Neutrophil (primary cell): ENCODE results near the gene TMEM171.

Experiments used
- H3K27ac ChIP-seq: fragments of 200-600 bp; sonication (generic); 2 replicates; pipeline ENCODE4 v1.5.1; 2016; ENCODE audit warnings: mild to moderate bottlenecking, moderate library complexity
- H3K27me3 ChIP-seq: fragments of 200-600 bp; sonication (generic); 2 replicates; pipeline ENCODE4 v1.6.0; 2016; ENCODE audit warnings: mild to moderate bottlenecking
- H3K36me3 ChIP-seq: fragments of 200-600 bp; sonication (generic); 2 replicates; pipeline ENCODE4 v1.5.1; 2017
- H3K4me1 ChIP-seq, 2 experiments: fragments of 200-600 bp in 1 of 2; sonication (generic) in 1 of 2; 1 replicate in 1 of 2; 2 replicates in 1 of 2; pipeline versions ENCODE4 v1.5.1 to v1.6.1; 2013 to 2016; ENCODE audit warnings: low read depth in 1 of 2, low read length in 1 of 2, mild to moderate bottlenecking in 1 of 2, moderate library complexity in 1 of 2; ENCODE audit not compliant: control insufficient read depth in 1 of 2, insufficient read depth in 1 of 2
- H3K4me3 ChIP-seq, 2 experiments: fragments of 200-600 bp in 1 of 2; sonication (generic) in 1 of 2; 1 replicate in 1 of 2; 2 replicates in 1 of 2; pipeline ENCODE4 v1.5.1; 2013 to 2016; ENCODE audit warnings: low read depth in 1 of 2, low read length in 1 of 2, mild to moderate bottlenecking in 1 of 2, moderate library complexity in 1 of 2
- H3K9me3 ChIP-seq: fragments of 200-600 bp; sonication (generic); 2 replicates; pipeline ENCODE4 v1.5.1; 2016
- CTCF ChIP-seq: fragments of 200-600 bp; sonication (generic); IDR thresholded peaks from 2 replicates; pipeline ENCODE4 v1.5.1; 2016; ENCODE audit warnings: antibody characterized with exemption

TMEM171 gene

DNA sequence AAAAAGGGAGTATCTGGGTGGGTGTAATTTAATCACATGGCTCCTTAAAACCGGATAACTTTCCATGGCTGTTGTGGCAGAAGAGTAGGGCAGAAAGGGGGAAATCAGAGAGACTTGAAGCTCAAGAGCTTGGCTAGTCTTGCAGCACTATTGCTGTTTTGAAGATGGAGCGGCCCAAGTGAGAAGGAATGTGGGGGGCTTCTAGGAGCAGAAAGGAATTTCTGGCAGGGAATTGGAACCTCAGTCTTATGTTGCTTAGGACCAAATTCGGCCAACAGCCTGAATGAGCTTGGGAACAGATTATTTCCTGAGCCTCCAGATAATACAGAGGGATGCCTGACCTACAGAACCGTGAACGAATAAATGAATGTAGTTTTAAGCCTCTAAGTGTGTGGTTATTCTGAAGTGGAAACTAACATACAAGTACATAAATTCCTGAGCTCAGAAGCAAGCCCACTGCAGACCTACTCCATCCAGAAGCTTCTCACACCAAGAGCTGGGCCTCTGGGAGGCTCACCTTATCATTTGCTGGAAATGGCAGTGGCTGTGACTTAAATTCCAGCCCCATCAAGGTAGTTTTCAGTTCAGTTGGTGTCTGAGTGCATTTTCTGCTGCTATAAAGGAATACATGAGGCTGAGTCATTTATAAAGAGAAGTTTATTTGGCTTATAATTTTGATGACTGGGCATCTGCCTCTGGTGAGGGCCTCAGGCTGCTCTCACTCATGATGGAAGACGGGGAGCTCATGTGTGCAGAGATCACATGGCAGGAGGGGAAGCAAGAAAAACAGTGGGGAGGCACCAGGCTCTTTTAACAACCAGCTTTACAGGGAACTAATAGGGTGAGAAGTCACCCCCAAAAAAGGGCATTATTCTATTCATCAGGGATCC, 37.3 kb downstream of the TMEM171 start:
- no peak overlapping the region for H3K27ac ChIP-seq
- peaks cover 75% of the 10 kb centered on the region for H3K27me3 ChIP-seq
- TF ChIP-seq CTCF = no peak

DNA sequence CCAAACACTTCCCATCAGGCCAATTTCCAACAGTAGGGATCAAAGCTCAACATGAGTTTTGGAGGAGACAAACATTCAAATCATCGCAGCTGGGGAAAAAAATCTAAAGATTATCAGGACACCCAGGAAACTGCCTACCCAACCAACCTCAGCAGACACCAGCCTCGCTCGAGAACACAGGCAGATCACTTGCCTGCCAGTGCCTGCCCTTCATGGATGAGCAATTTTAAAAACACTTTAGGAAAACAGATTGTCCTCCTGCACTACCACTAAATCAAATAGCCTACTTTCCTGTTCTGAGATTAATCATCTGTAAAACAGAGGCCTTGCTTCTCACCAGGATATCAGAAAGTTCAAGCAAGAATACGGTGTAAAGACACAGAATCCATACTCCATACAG, 37.9 kb downstream of the TMEM171 start:
- H3K27me3 ChIP-seq = peaks cover 79% of the 10 kb centered on the region
- no peaks in the 10 kb centered on the region for H3K36me3 ChIP-seq
- H3K27ac ChIP-seq = no peak overlapping the region
- no peaks in the 10 kb centered on the region for H3K4me1 ChIP-seq
- no peak overlapping the region for H3K4me3 ChIP-seq
- no peak for TF ChIP-seq CTCF
- H3K9me3 ChIP-seq = no peaks in the 10 kb centered on the region

More for the DNA sequence above, 37.3 kb downstream of the TMEM171 start:
- Histone ChIP-seq H3K9me3 (no peaks in the 10 kb centered on the region), H3K4me1 (no peaks in the 10 kb centered on the region), H3K36me3 (no peaks in the 10 kb centered on the region), H3K4me3 (no peak overlapping the region)

- H3K27ac ChIP-seq = no peak overlapping the region
- no peak overlapping the region for H3K4me3 ChIP-seq
- no peaks in the 10 kb centered on the region for H3K36me3 ChIP-seq
- peaks cover 83% of the 10 kb centered on the region for H3K27me3 ChIP-seq
- no peak for TF ChIP-seq CTCF
- no peaks in the 10 kb centered on the region for H3K9me3 ChIP-seq
- no peaks in the 10 kb centered on the region for H3K4me1 ChIP-seq
These were observed 39.9 kb downstream of the TMEM171 start for GRCh38 chr5:73160239-73160671.

DNA sequence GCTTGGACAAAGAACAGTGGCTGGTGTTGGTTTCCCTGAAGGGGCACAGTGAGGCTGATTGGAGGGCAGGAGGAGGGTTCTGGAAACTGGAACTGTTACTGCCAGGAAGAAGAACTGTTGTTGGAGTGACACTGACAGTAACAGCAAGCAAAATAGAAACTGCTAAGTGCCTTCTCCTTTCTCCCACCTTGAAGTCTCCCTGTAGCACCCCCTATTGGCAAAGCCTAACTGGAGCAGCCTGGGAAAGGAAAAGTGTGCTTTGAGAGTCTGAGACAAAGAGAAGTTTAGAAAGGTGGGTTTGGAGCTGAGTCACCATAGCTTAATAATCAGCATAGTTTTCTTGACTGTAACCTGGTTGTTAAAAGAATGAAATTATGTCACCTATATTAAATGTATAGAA, 50.1 kb downstream of the TMEM171 start:
- no peak for TF ChIP-seq CTCF
- Histone ChIP-seq H3K4me3 (no peak overlapping the region), H3K27me3 (peaks cover 63% of the 10 kb centered on the region), H3K4me1 (peaks cover 0 to 6% of the 10 kb centered on the region in 2 experiments), H3K36me3 (no peaks in the 10 kb centered on the region), H3K27ac (no peak overlapping the region), H3K9me3 (no peaks in the 10 kb centered on the region)

DNA sequence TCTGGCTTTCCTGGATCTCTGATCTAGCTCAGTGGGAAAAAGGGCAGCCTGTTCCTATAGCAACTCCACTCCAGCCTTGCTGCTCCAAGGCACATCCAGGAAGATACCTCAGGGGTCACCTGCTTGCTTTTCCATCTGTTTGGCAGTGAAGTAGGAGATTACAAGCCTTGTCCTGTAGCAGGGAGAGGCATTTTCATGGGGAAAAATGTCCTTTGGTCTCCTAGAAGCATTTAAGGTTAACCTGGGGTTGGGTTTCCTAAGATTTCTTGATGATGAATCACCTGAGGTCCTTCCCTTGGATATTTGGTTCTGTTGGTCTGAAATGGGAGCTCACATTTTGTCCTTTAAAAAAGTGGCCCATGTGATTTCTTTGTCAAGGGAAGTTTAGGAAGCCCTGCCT, 51.1 kb downstream of the TMEM171 start:
- Histone ChIP-seq H3K36me3 (no peaks in the 10 kb centered on the region), H3K4me3 (no peak overlapping the region), H3K27ac (no peak overlapping the region), H3K9me3 (no peaks in the 10 kb centered on the region), H3K27me3 (peaks cover 66% of the 10 kb centered on the region), H3K4me1 (peaks cover 0 to 6% of the 10 kb centered on the region in 2 experiments)
- TF ChIP-seq CTCF = no peak
